Measurements from ENCODE around the gene ELF1. TPM values are rescaled to one million over a fixed set of nuclear protein-coding genes. Genes with fewer than 3 reads are reported as not detected.
"Not testable (repeated sequence)": the region's sequence is repeated elsewhere in the genome, so short reads cannot be mapped to it uniquely, and the experiment has no call there.

Gene ELF1
- total RNA-seq, 3 donors from 2014 or later: 101 to 138 (median 104) TPM

- Histone ChIP-seq H3K27me3 (no peaks in the 10 kb centered on the region), H3K4me1 (no peaks in the 10 kb centered on the region), H3K9me3 (no peaks in the 10 kb centered on the region), H3K4me3 (no peak overlapping the region), H3K36me3 (peaks cover 4% of the 10 kb centered on the region), H3K27ac (no peak overlapping the region)
- TF ChIP-seq CTCF (IDR thresholded peaks at IDR 0.05) (no peak), POLR2AphosphoS5 (IDR thresholded peaks at IDR 0.05) (no peak), POLR2A (IDR thresholded peaks at IDR 0.05) (no peak)
- intact Hi-C loops (cut with DNase I; ENCODE audit: low total_unique reads): no loop called here
- no peak for DNase-seq (ENCODE audit: low spot score in 2 of 2)
Measured at GRCh38 chr13:40928980-40929379, 90.1 kb downstream of the ELF1 start.

- Histone ChIP-seq H3K4me1 (no peaks in the 10 kb centered on the region), H3K9me3 (no peaks in the 10 kb centered on the region), H3K27me3 (no peaks in the 10 kb centered on the region), H3K4me3 (no peak overlapping the region), H3K27ac (no peak overlapping the region), H3K36me3 (peaks cover 4% of the 10 kb centered on the region)
- no peak for DNase-seq (ENCODE audit: low spot score in 2 of 2)
- TF ChIP-seq POLR2A (IDR thresholded peaks at IDR 0.05) (no peak), CTCF (IDR thresholded peaks at IDR 0.05) (no peak), POLR2AphosphoS5 (IDR thresholded peaks at IDR 0.05) (no peak)
- intact Hi-C loops (cut with DNase I; ENCODE audit: low total_unique reads): no loop called here
Measured at GRCh38 chr13:40927929-40928328, 91.2 kb downstream of the ELF1 start.

GRCh38 chr13:40923867-40924266 lies 95.2 kb downstream of the ELF1 start:
- Histone ChIP-seq H3K9me3 (no peaks in the 10 kb centered on the region), H3K27ac (no peak overlapping the region), H3K4me3 (no peak overlapping the region), H3K36me3 (no peaks in the 10 kb centered on the region), H3K27me3 (no peaks in the 10 kb centered on the region), H3K4me1 (peaks cover 0 to 8% of the 10 kb centered on the region in 2 donors)
- intact Hi-C loops (cut with DNase I; ENCODE audit: low total_unique reads): no loop called here
- no peak for DNase-seq (ENCODE audit: low spot score in 2 of 2)
- TF ChIP-seq CTCF (IDR thresholded peaks at IDR 0.05) (no peak), POLR2A (IDR thresholded peaks at IDR 0.05) (no peak), POLR2AphosphoS5 (IDR thresholded peaks at IDR 0.05) (no peak)

- TF ChIP-seq POLR2AphosphoS5 (IDR thresholded peaks at IDR 0.05): no peak
- no peak for TF ChIP-seq CTCF (IDR thresholded peaks at IDR 0.05)
- no peak for TF ChIP-seq POLR2A (IDR thresholded peaks at IDR 0.05)
- H3K27ac ChIP-seq: no peak overlapping the region
- no peaks in the 10 kb centered on the region for H3K9me3 ChIP-seq
- no peak overlapping the region for H3K4me3 ChIP-seq
- no peaks in the 10 kb centered on the region for H3K36me3 ChIP-seq
- H3K27me3 ChIP-seq: no peaks in the 10 kb centered on the region
- DNase-seq (ENCODE audit: low spot score in 2 of 2): no peak
- peaks cover 0 to 8% of the 10 kb centered on the region in 2 donors for H3K4me1 ChIP-seq
- intact Hi-C loops (cut with DNase I; ENCODE audit: low total_unique reads): no loop called here
Measured at GRCh38 chr13:40922437-40923040, 96.6 kb downstream of the ELF1 start.

GRCh38 chr13:40920826-40921225 lies 98.3 kb downstream of the ELF1 start:
- intact Hi-C loops (cut with DNase I; ENCODE audit: low total_unique reads): no loop called here
- Histone ChIP-seq H3K27me3 (no peaks in the 10 kb centered on the region), H3K4me3 (peak overlapping the region; percentile 46 to 75 (median 71)), H3K9me3 (no peaks in the 10 kb centered on the region), H3K36me3 (no peaks in the 10 kb centered on the region), H3K4me1 (peaks cover 0 to 8% of the 10 kb centered on the region in 2 donors), H3K27ac (peak overlapping the region; percentile 84 to 90)
- TF ChIP-seq POLR2AphosphoS5 (IDR thresholded peaks at IDR 0.05) (no peak), CTCF (IDR thresholded peaks at IDR 0.05) (no peak), POLR2A (IDR thresholded peaks at IDR 0.05) (no peak)
- DNase-seq (ENCODE audit: low spot score in 2 of 2): no peak

- H3K27me3 ChIP-seq; intact Hi-C loops (cut with DNase I; ENCODE audit: low total_unique reads); H3K36me3 ChIP-seq; H3K4me3 ChIP-seq; H3K9me3 ChIP-seq; H3K4me1 ChIP-seq; DNase-seq (ENCODE audit: low spot score in 2 of 2): not testable (repeated sequence)
- H3K27ac ChIP-seq: peak overlapping the region in 1 of 2 donors; percentile 90
Measured at GRCh38 chr13:40919901-40920300, 99.2 kb downstream of the ELF1 start.
